Naive thymus-derived CD8-positive, alpha-beta T cell (primary cell): ENCODE data around the gene PDPN. TPM values are rescaled to one million over a fixed set of nuclear protein-coding genes. Genes with fewer than 3 reads are reported as not detected.

ENCODE experiments used
- ATAC-seq, 2 donors: fragments of 150-1000 bp; cut with Tn5 transposase in 1 of 2; sonication (Bioruptor Pico), chemical (Tn5 transposase) in 1 of 2; 1 replicate in 1 of 2; 2 replicates in 1 of 2; pipeline ENCODE4 v1.10.0; 2021; ENCODE audit warnings: mild to moderate bottlenecking in 2 of 2, moderate library complexity in 2 of 2
- POLR2A ChIA-PET: fragments of 350-600 bp; sonication (Branson Sonifier 250); formaldehyde crosslinking; loops from one replicate; lab custom pipeline; 2021; ENCODE audit warnings: antibody characterized with exemption; lab: Charles Lee
- DNase-seq, 10 donors: peaks; one replicate each; pipeline versions ENCODE4 v3.0.0 to v3.0.0-alpha.2; 2020 to 2022
- H3K27ac Mint-ChIP-seq, 10 donors: one replicate each; pipeline ENCODE4 v1.8.0; 2020 to 2022; ENCODE audit warnings: mild to moderate bottlenecking in 10 of 10, mixed read lengths in 10 of 10, moderate library complexity in 4 of 10, inconsistent platforms in 1 of 10
- H3K27me3 Mint-ChIP-seq, 5 donors: one replicate each; pipeline ENCODE4 v1.8.0; 2021 to 2022; ENCODE audit warnings: mixed read lengths in 5 of 5
- H3K36me3 Mint-ChIP-seq, 3 donors: one replicate each; pipeline ENCODE4 v1.8.0; 2020 to 2022; ENCODE audit warnings: mixed read lengths in 3 of 3, mild to moderate bottlenecking in 2 of 3, inconsistent platforms in 1 of 3
- H3K4me1 Mint-ChIP-seq, 4 donors: one replicate each; pipeline ENCODE4 v1.8.0; 2021 to 2022; ENCODE audit warnings: mixed read lengths in 4 of 4
- H3K4me3 Mint-ChIP-seq, 10 donors: one replicate each; pipeline ENCODE4 v1.8.0; 2020 to 2022; ENCODE audit warnings: mild to moderate bottlenecking in 10 of 10, mixed read lengths in 10 of 10, moderate library complexity in 6 of 10, inconsistent platforms in 1 of 10
- H3K9me3 Mint-ChIP-seq, 9 donors: one replicate each; pipeline ENCODE4 v1.8.0; 2020 to 2022; ENCODE audit warnings: mixed read lengths in 9 of 9, mild to moderate bottlenecking in 3 of 9, inconsistent platforms in 1 of 9, moderate library complexity in 1 of 9
- polyA plus RNA-seq, 3 donors: library from polyadenylated mRNA; unstranded; fragments of 300-500 nt; fragmentation: Illumina TruSeq; gene quantifications; one replicate each; pipeline ENCODE4 v1.2.3, GENCODE V29; 2021
- total RNA-seq, 8 experiments: library from RNA in 2 of 8; stranded (reverse) in 2 of 8; gene quantifications; one replicate each; pipeline ENCODE4 v1.2.3 and lab custom pipeline; 2021 to 2026

Gene PDPN
- total and polyA plus RNA-seq, 5 experiments from 2014 or later = not detected

- H3K4me3 Mint-ChIP-seq = no peak overlapping the region
- H3K27ac Mint-ChIP-seq = no peak overlapping the region
- peaks cover 0 to 2% (median 0%) of the 10 kb centered on the region in 4 donors for H3K4me1 Mint-ChIP-seq
- peaks cover 0 to 3% (median 0%) of the 10 kb centered on the region in 3 donors for H3K36me3 Mint-ChIP-seq
- H3K9me3 Mint-ChIP-seq = peaks cover 0 to 3% (median 0%) of the 10 kb centered on the region in 9 donors
- no peak for ATAC-seq
- peaks cover 40 to 82% (median 57%) of the 10 kb centered on the region in 5 donors for H3K27me3 Mint-ChIP-seq
- DNase-seq = no peak
- POLR2A ChIA-PET = no interaction called here
Observed at GRCh38 chr1:13583966-13584791, 547 bp downstream of the PDPN start.

GRCh38 chr1:13584876-13585611 lies 1.4 kb downstream of the PDPN start:
- Mint-ChIP-seq H3K27me3 (peaks cover 40 to 79% (median 53%) of the 10 kb centered on the region in 5 donors), H3K4me1 (peaks cover 0 to 2% (median 0%) of the 10 kb centered on the region in 4 donors), H3K9me3 (peaks cover 0 to 3% (median 0%) of the 10 kb centered on the region in 9 donors), H3K27ac (no peak overlapping the region), H3K4me3 (no peak overlapping the region), H3K36me3 (peaks cover 0 to 3% (median 0%) of the 10 kb centered on the region in 3 donors)
- DNase-seq (no peak), ATAC-seq (no peak)
- POLR2A ChIA-PET = no interaction called here

- Mint-ChIP-seq H3K27ac (no peak overlapping the region), H3K36me3 (peaks cover 0 to 3% (median 0%) of the 10 kb centered on the region in 3 donors), H3K4me1 (peaks cover 0 to 2% (median 0%) of the 10 kb centered on the region in 4 donors), H3K4me3 (no peak overlapping the region), H3K27me3 (peaks cover 42 to 81% (median 56%) of the 10 kb centered on the region in 5 donors), H3K9me3 (peaks cover 0 to 3% (median 0%) of the 10 kb centered on the region in 9 donors)
- POLR2A ChIA-PET = no interaction called here
- DNase-seq = no peak
- no peak for ATAC-seq
Observed at GRCh38 chr1:13585612-13585991, 2.0 kb downstream of the PDPN start.

- peaks cover 0 to 3% (median 0%) of the 10 kb centered on the region in 3 donors for H3K36me3 Mint-ChIP-seq
- H3K27ac Mint-ChIP-seq = no peak overlapping the region
- POLR2A ChIA-PET = no interaction called here
- H3K4me3 Mint-ChIP-seq = no peak overlapping the region
- ATAC-seq = no peak
- peaks cover 41 to 82% (median 56%) of the 10 kb centered on the region in 5 donors for H3K27me3 Mint-ChIP-seq
- H3K9me3 Mint-ChIP-seq = peaks cover 0 to 3% (median 0%) of the 10 kb centered on the region in 9 donors
- DNase-seq = no peak
- peaks cover 0 to 2% (median 0%) of the 10 kb centered on the region in 4 donors for H3K4me1 Mint-ChIP-seq
Observed at GRCh38 chr1:13586001-13586400, 2.4 kb downstream of the PDPN start.

- peaks cover 34 to 76% (median 45%) of the 10 kb centered on the region in 5 donors for H3K27me3 Mint-ChIP-seq
- POLR2A ChIA-PET = no interaction called here
- peaks cover 0 to under 1% (median 0%) of the 10 kb centered on the region in 9 donors for H3K9me3 Mint-ChIP-seq
- peaks cover 0 to 3% (median 0%) of the 10 kb centered on the region in 3 donors for H3K36me3 Mint-ChIP-seq
- H3K4me1 Mint-ChIP-seq = peaks cover 0 to 2% (median 0%) of the 10 kb centered on the region in 4 donors
- no peak overlapping the region for H3K27ac Mint-ChIP-seq
- no peak overlapping the region for H3K4me3 Mint-ChIP-seq
- DNase-seq (no peak), ATAC-seq (no peak)
Observed at GRCh38 chr1:13587256-13588030, 3.8 kb downstream of the PDPN start.

- H3K4me3 Mint-ChIP-seq = no peak overlapping the region
- peak overlapping the region in 1 of 10 donors; percentile 19 for H3K27ac Mint-ChIP-seq
- DNase-seq = no peak
- no peak for ATAC-seq
- no peaks in the 10 kb centered on the region for H3K9me3 Mint-ChIP-seq
- H3K4me1 Mint-ChIP-seq = no peaks in the 10 kb centered on the region
- H3K27me3 Mint-ChIP-seq = peaks cover 33 to 78% (median 43%) of the 10 kb centered on the region in 5 donors
- POLR2A ChIA-PET = no interaction called here
- H3K36me3 Mint-ChIP-seq = no peaks in the 10 kb centered on the region
Observed at GRCh38 chr1:13588946-13589796, 5.5 kb downstream of the PDPN start.

- ATAC-seq = no peak
- no peaks in the 10 kb centered on the region for H3K36me3 Mint-ChIP-seq
Observed at GRCh38 chr1:13590486-13590885, 6.9 kb downstream of the PDPN start.

GRCh38 chr1:13593511-13594131 lies 10.0 kb downstream of the PDPN start:
- no peak for DNase-seq
- no peaks in the 10 kb centered on the region for H3K36me3 Mint-ChIP-seq
- H3K27me3 Mint-ChIP-seq = peaks cover 12 to 42% (median 17%) of the 10 kb centered on the region in 5 donors
- no peak overlapping the region for H3K27ac Mint-ChIP-seq
- H3K4me3 Mint-ChIP-seq = no peak overlapping the region
- no peak for ATAC-seq
- POLR2A ChIA-PET = no interaction called here
- H3K4me1 Mint-ChIP-seq = no peaks in the 10 kb centered on the region
- H3K9me3 Mint-ChIP-seq = no peaks in the 10 kb centered on the region

More at GRCh38 chr1:13590486-13590885, 6.9 kb downstream of the PDPN start:
- Mint-ChIP-seq H3K4me1 (no peaks in the 10 kb centered on the region), H3K4me3 (no peak overlapping the region), H3K27ac (no peak overlapping the region), H3K9me3 (no peaks in the 10 kb centered on the region), H3K27me3 (peaks cover 26 to 69% (median 35%) of the 10 kb centered on the region in 5 donors)
- DNase-seq = no peak
- POLR2A ChIA-PET = no interaction called here

GRCh38 chr1:13595411-13595810 lies 11.8 kb downstream of the PDPN start:
- Mint-ChIP-seq H3K27me3 (peaks cover 10 to 44% (median 11%) of the 10 kb centered on the region in 5 donors), H3K4me3 (no peak overlapping the region), H3K36me3 (no peaks in the 10 kb centered on the region), H3K4me1 (no peaks in the 10 kb centered on the region), H3K27ac (no peak overlapping the region), H3K9me3 (no peaks in the 10 kb centered on the region)
- ATAC-seq = no peak
- no peak for DNase-seq
- POLR2A ChIA-PET = no interaction called here

GRCh38 chr1:13597166-13597565 lies 13.5 kb downstream of the PDPN start:
- DNase-seq (no peak), ATAC-seq (no peak)
- Mint-ChIP-seq H3K27me3 (peaks cover 9 to 36% (median 12%) of the 10 kb centered on the region in 5 donors), H3K4me1 (no peaks in the 10 kb centered on the region), H3K36me3 (no peaks in the 10 kb centered on the region), H3K27ac (no peak overlapping the region), H3K9me3 (no peaks in the 10 kb centered on the region), H3K4me3 (no peak overlapping the region)
- POLR2A ChIA-PET = no interaction called here

- POLR2A ChIA-PET = no interaction called here
- ATAC-seq = no peak
- peaks cover 3 to 18% (median 9%) of the 10 kb centered on the region in 5 donors for H3K27me3 Mint-ChIP-seq
Observed at GRCh38 chr1:13600762-13601453, 17.3 kb downstream of the PDPN start.

More at GRCh38 chr1:13600762-13601453, 17.3 kb downstream of the PDPN start:
- H3K9me3 Mint-ChIP-seq = no peaks in the 10 kb centered on the region
- DNase-seq = no peak
- no peaks in the 10 kb centered on the region for H3K36me3 Mint-ChIP-seq
- no peak overlapping the region for H3K4me3 Mint-ChIP-seq
- H3K27ac Mint-ChIP-seq = no peak overlapping the region
- no peaks in the 10 kb centered on the region for H3K4me1 Mint-ChIP-seq
